Spleen (tissue), 7 donors: ENCODE measurements around the gene PRUNE2.

Experiments
- CTCF ChIP-seq, 11 experiments: fragments of 200-600 bp in 7 of 11; fragments of 450-650 bp in 4 of 11; sonication (generic) in 4 of 11; IDR thresholded peaks in 8 of 11; conservative IDR thresholded peaks in 3 of 11; 1 replicate in 7 of 11; 2 replicates in 4 of 11; pipeline versions ENCODE4 v1.4.0 to v1.8.0; 2016 to 2021; ENCODE audit warnings: antibody characterized with exemption in 11 of 11, inconsistent platforms in 4 of 11, mild to moderate bottlenecking in 1 of 11
- POLR2A ChIP-seq, 3 donors: fragments of 450-650 bp; IDR thresholded peaks; one replicate each; pipeline ENCODE4 v1.5.1; 2017; ENCODE audit warnings: antibody characterized with exemption in 3 of 3, mild to moderate bottlenecking in 1 of 3
- POLR2AphosphoS5 ChIP-seq, 3 donors: sonication (generic); formaldehyde crosslinking; IDR thresholded peaks; one replicate each; pipeline ENCODE4 v1.5.1; 2017; ENCODE audit warnings: antibody characterized with exemption in 3 of 3
- donor health status: DM: no; HTN: no; CAD: no; lungs with moderate emphysema.
- donor health status: DM: no; HTN: no; CAD: no.
- donor health status: DM: no; HTN: no; CAD: no.

GRCh38 chr9:76894198-76894597, 11.7 kb downstream of the PRUNE2 start:
- TF ChIP-seq CTCF (IDR thresholded peaks at IDR 0.05 in 8 of 11, conservative IDR thresholded peaks at IDR 0.05 in 3 of 11) (no peak), POLR2A (IDR thresholded peaks at IDR 0.05) (no peak), POLR2AphosphoS5 (IDR thresholded peaks at IDR 0.05) (no peak)
